NB4 (cell line): ENCODE data around the gene LYRM2.

ENCODE experiments used
- CTCF ChIP-seq: IDR thresholded peaks from one replicate; pipeline ENCODE4 v1.5.1; 2012; ENCODE audit warnings: low read depth, low read length
- MAX ChIP-seq: IDR thresholded peaks from 2 replicates; pipeline ENCODE4 v1.6.1; 2011; ENCODE audit warnings: low read depth, low read length

GRCh38 chr6:89682991-89683390 is 44.4 kb upstream of the LYRM2 start:
- no peak for TF ChIP-seq CTCF
- TF ChIP-seq MAX: no peak
